GM12878 (cell line): ENCODE results near the gene SORCS1. TPM values are rescaled to one million over a fixed set of nuclear protein-coding genes. Genes with fewer than 3 reads are reported as not detected.
A peak's percentile ranks its signal among the peaks of the same experiment; 100 is the strongest.

Experiments used
- ATAC-seq: fragments of 200-7000 bp; cut with Tn5 transposase; 3 replicates; pipeline ENCODE4 v1.9.1; 2020; ENCODE audit warnings: mild to moderate bottlenecking, moderate library complexity
- BruUV-seq: library from RNA; stranded (reverse); fragments of 400-500 nt; replicated peaks from 2 replicates; lab custom pipeline; 2021; lab: Mats Ljungman, UMichigan
- CTCF ChIA-PET: fragments of 300-600 bp; sonication (Branson Sonifier 250); formaldehyde crosslinking; extraction: SDS; loops from one replicate; lab custom pipeline; 2021; ENCODE audit warnings: inconsistent platforms; lab: Yijun Ruan, JAX
- POLR2A ChIA-PET: fragments of 350-600 bp; formaldehyde crosslinking; extraction: SDS; loops from one replicate; lab custom pipeline; 2021; ENCODE audit warnings: inconsistent platforms; lab: Charles Lee
- RAD21 ChIA-PET: fragments of 300-600 bp; sonication (Branson Sonifier 250); formaldehyde crosslinking; loops from one replicate; lab custom pipeline; 2023; ENCODE audit warnings: antibody characterized with exemption; ENCODE audit not compliant: unreplicated experiment; lab: Charles Lee
- SMC1A ChIA-PET: fragments of 300-600 bp; sonication (Branson Sonifier 250); formaldehyde crosslinking; loops from one replicate; lab custom pipeline; 2023; ENCODE audit not compliant: unreplicated experiment, uncharacterized antibody; lab: Charles Lee
- DNase-seq: peaks from one replicate; pipeline ENCODE4 v3.0.0-alpha.2; 2011; ENCODE audit warnings: low read depth, low spot score
- FAIRE-seq: peaks from 3 replicates; lab custom pipeline; 2011; peaks lifted over from hg19 to GRCh38; lab: Jason Lieb, UNC
- H2AFZ ChIP-seq: 2 replicates; pipeline ENCODE4 v1.6.0; 2011; ENCODE audit warnings: low read depth, low read length, control low read depth; ENCODE audit not compliant: control insufficient read depth
- H3K27ac ChIP-seq: 2 replicates; pipeline ENCODE4 v1.5.1; 2011; ENCODE audit warnings: control low read depth; ENCODE audit not compliant: control insufficient read depth, insufficient read depth
- H3K27me3 ChIP-seq, 2 experiments: replicated peaks in 1 of 2; 2 replicates each; pipeline versions ENCODE4 v1.6.0 to v1.6.1; 2011; ENCODE audit warnings: low read length in 1 of 2; ENCODE audit not compliant: control insufficient read depth in 2 of 2, insufficient read depth in 2 of 2
- H3K36me3 ChIP-seq, 2 experiments: 2 replicates each; pipeline ENCODE4 v1.5.1; 2011; ENCODE audit warnings: low read length in 1 of 2; ENCODE audit not compliant: control insufficient read depth in 2 of 2, insufficient read depth in 2 of 2
- H3K4me1 ChIP-seq: 2 replicates; pipeline ENCODE4 v1.6.1; 2011; ENCODE audit warnings: mild to moderate bottlenecking, low read length, moderate library complexity, mixed read lengths; ENCODE audit not compliant: control insufficient read depth, insufficient read depth
- H3K4me2 ChIP-seq: 2 replicates; pipeline ENCODE4 v1.6.0; 2011; ENCODE audit warnings: control low read depth; ENCODE audit not compliant: control insufficient read depth, insufficient read depth
- H3K4me3 ChIP-seq: fragments of 200-600 bp; sonication (generic); 2 replicates; pipeline ENCODE4 v1.5.1; 2016
- H3K79me2 ChIP-seq: 2 replicates; pipeline ENCODE4 v1.6.0; 2011; ENCODE audit warnings: low read length; ENCODE audit not compliant: control insufficient read depth, insufficient read depth
- H3K9ac ChIP-seq: 2 replicates; pipeline ENCODE4 v1.8.0; 2011; ENCODE audit warnings: low read length, control low read depth, mixed read lengths; ENCODE audit not compliant: control insufficient read depth, insufficient read depth
- H3K9me3 ChIP-seq: replicated peaks from 3 replicates; pipeline ENCODE4 v1.5.1; 2011; ENCODE audit warnings: mild to moderate bottlenecking, low read length; ENCODE audit not compliant: control insufficient read depth, insufficient read depth
- H4K20me1 ChIP-seq: 2 replicates; pipeline ENCODE4 v1.6.0; 2011; ENCODE audit not compliant: control insufficient read depth, insufficient read depth
- BRCA1 ChIP-seq: IDR thresholded peaks from 2 replicates; pipeline ENCODE4 v1.6.1; 2011; ENCODE audit warnings: low read depth, low read length, improper control_type of control experiment
- CHD2 ChIP-seq: IDR thresholded peaks from 2 replicates; pipeline ENCODE4 v1.6.1; 2011; ENCODE audit warnings: low read depth, low read length, improper control_type of control experiment, borderline replicate concordance
- EED ChIP-seq: sonication (generic); IDR thresholded peaks from 2 replicates; pipeline ENCODE4 v1.6.1; 2016; ENCODE audit warnings: antibody characterized with exemption, low read depth
- HDAC2 ChIP-seq: fragments of 200-600 bp; sonication (generic); IDR thresholded peaks from 2 replicates; pipeline ENCODE4 v1.6.1; 2017
- JUNB ChIP-seq: IDR thresholded peaks from 2 replicates; pipeline ENCODE4 v1.6.1; 2016; ENCODE audit warnings: antibody characterized with exemption, mild to moderate bottlenecking
- NFIC ChIP-seq: IDR thresholded peaks from 2 replicates; pipeline ENCODE4 v1.6.1; 2012; ENCODE audit warnings: low read depth, mild to moderate bottlenecking, inconsistent platforms, low read length, moderate library complexity
- RUNX3 ChIP-seq: IDR thresholded peaks from 2 replicates; pipeline ENCODE4 v1.6.1; 2012; ENCODE audit warnings: low read length, inconsistent platforms
- ZNF217 ChIP-seq: fragments of 450-650 bp; IDR thresholded peaks from 2 replicates; pipeline ENCODE4 v1.6.1; 2017; ENCODE audit warnings: antibody characterized with exemption, mild to moderate bottlenecking
- WGBS: methylation state at CpG from one replicate; pipeline ENCODE4 v1.1.6; 2016; ENCODE audit warnings: low lambda C conversion rate; ENCODE audit not compliant: insufficient replicate concordance, insufficient coverage; ENCODE audit errors: missing lambda C conversion rate; 5-methylcytosine and 5-hydroxymethylcytosine counted together
- in situ Hi-C: fragments of 300-500 bp; cut with MboI; formaldehyde crosslinking; loops from 9 replicates; pipeline ENCODE4 v1.14.3; 2018; ENCODE audit warnings: mixed read lengths
- intact Hi-C: fragments of 100-400 bp; cut with micrococcal nuclease; formaldehyde crosslinking; loops from one replicate; pipeline ENCODE4 v1.14.2; 2022; ENCODE audit not compliant: unreplicated experiment
- polyA plus RNA-seq, 11 experiments: library from polyadenylated mRNA; depleted of rRNA in 4 of 11; unstranded in 6 of 11; stranded (reverse) in 5 of 11; fragments of >200 nt; fragmentation: Nextera tagmentation in 4 of 11; fragmentation: Illumina TruSeq in 1 of 11; extraction: Ambion mirVana in 4 of 11; extraction: Trizol in 1 of 11; gene quantifications; 1 replicate in 1 of 11; 2 replicates in 10 of 11; pipeline versions ENCODE4 v1.2.1 to v1.2.3, GENCODE V29; 2011 to 2016; ENCODE audit warnings: inconsistent platforms in 2 of 11, missing spikeins in 2 of 11, low read depth in 1 of 11
- total RNA-seq, 4 experiments: library from RNA; depleted of rRNA in 3 of 4; stranded (reverse); fragments of >200 nt in 3 of 4; fragmentation: Illumina TruSeq in 1 of 4; extraction: Trizol in 1 of 4; gene quantifications; 2 replicates each; pipeline versions ENCODE4 v1.2.1 to v1.2.3, GENCODE V29; 2013 to 2021
- TF ChIP-seq, protein P1 (sequence below): fragments of 450-650 bp; IDR thresholded peaks from 2 replicates; pipeline ENCODE4 v1.6.1; 2017; ENCODE audit warnings: mild to moderate bottlenecking, low read depth, inconsistent platforms; ENCODE audit not compliant: poor library complexity, severe bottlenecking

Gene SORCS1
- total and polyA plus RNA-seq, 10 of the 15 experiments (the other 5 are each of a cell fraction or from before 2014, with no cell fraction given) = 0.02 to 9.6 (median 0.06) TPM; not detected in 3

DNA sequence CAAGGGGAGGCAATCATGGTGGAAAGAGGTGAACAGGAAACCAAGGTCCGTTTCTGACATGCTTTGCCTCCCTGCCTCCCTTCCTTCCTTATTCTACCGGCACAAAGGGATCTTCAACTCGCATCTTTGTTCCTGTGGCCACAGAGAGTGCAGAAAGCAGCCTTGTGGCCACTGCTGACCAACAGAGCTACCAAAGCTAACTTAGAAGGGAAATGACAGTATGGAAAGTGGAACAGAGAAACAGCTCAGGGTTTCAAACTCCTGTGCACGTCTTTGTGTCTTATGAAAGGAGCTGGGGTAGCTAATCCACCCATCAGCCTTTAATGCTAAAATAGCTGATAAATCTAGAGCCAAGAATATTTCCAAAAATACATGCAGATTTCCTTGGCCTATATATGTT lies 588.0 kb downstream of the SORCS1 start:
- RAD21 ChIA-PET = interaction anchor here (0.6 kb wide), 1 partner anchor 72 kb away, joined by 4 read pairs; no protein-coding TSS in a partner anchor
- SMC1A ChIA-PET = interaction anchor here (0.7 to 0.8 kb wide), 2 partner anchors 9 to 47 kb away, joined by 3 to 4 read pairs; no protein-coding TSS in a partner anchor
- H3K4me3 ChIP-seq = no peak overlapping the region
- BruUV-seq = no TSS peak
- no peaks in the 10 kb centered on the region for H3K36me3 ChIP-seq
- no peak overlapping the region for H3K27ac ChIP-seq
- CTCF ChIA-PET = interaction anchor here (0.6 to 0.7 kb wide), 2 partner anchors 177 to 305 kb away, joined by 3 read pairs; no protein-coding TSS in a partner anchor
- WGBS = 20% methylated on average over 4 of the region's 4 CpGs
- no peaks in the 10 kb centered on the region for H3K4me1 ChIP-seq
- H3K4me2 ChIP-seq = no peak overlapping the region
- TF ChIP-seq, protein P1, sequence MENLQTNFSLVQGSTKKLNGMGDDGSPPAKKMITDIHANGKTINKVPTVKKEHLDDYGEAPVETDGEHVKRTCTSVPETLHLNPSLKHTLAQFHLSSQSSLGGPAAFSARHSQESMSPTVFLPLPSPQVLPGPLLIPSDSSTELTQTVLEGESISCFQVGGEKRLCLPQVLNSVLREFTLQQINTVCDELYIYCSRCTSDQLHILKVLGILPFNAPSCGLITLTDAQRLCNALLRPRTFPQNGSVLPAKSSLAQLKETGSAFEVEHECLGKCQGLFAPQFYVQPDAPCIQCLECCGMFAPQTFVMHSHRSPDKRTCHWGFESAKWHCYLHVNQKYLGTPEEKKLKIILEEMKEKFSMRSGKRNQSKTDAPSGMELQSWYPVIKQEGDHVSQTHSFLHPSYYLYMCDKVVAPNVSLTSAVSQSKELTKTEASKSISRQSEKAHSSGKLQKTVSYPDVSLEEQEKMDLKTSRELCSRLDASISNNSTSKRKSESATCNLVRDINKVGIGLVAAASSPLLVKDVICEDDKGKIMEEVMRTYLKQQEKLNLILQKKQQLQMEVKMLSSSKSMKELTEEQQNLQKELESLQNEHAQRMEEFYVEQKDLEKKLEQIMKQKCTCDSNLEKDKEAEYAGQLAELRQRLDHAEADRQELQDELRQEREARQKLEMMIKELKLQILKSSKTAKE = no peak
- TF ChIP-seq ZNF217 (no peak), HDAC2 (no peak), JUNB (no peak), BRCA1 (no peak), EED (peak; percentile 26; the same call in 1 of the 2 replicates), CHD2 (no peak), NFIC (peak; percentile 54; the same call in 1 of the 2 replicates), RUNX3 (peak; percentile 74)
- H3K9me3 ChIP-seq = no peaks in the 10 kb centered on the region
- H3K27me3 ChIP-seq = no peaks in the 10 kb centered on the region; a peak in 2 of 4 replicates
- no peak overlapping the region for H3K9ac ChIP-seq
- no peaks in the 10 kb centered on the region for H4K20me1 ChIP-seq
- DNase-seq (no peak), ATAC-seq (peak; percentile 89), FAIRE-seq (no peak)
- in situ Hi-C loops = no loop called here
- H3K79me2 ChIP-seq = no peaks in the 10 kb centered on the region
- intact Hi-C loops = no loop called here
- POLR2A ChIA-PET = no interaction called here
- no peak overlapping the region for H2AFZ ChIP-seq
